Adrenal gland (tissue), 5 donors: ENCODE results near the gene STK17B.

Source experiments
- CTCF ChIP-seq, 6 experiments: fragments of 450-650 bp in 4 of 6; fragments of 200-600 bp in 2 of 6; sonication (generic) in 1 of 6; IDR thresholded peaks; 1 replicate in 5 of 6; 2 replicates in 1 of 6; pipeline versions ENCODE4 v1.5.1 to v1.8.0; 2016 to 2021; ENCODE audit warnings: antibody characterized with exemption in 6 of 6, mild to moderate bottlenecking in 2 of 6, moderate library complexity in 1 of 6
- POLR2A ChIP-seq, 2 donors: fragments of 450-650 bp; IDR thresholded peaks; one replicate each; pipeline ENCODE4 v1.6.1; 2017; ENCODE audit warnings: antibody characterized with exemption in 2 of 2, mild to moderate bottlenecking in 2 of 2, moderate library complexity in 1 of 2
- donor health status: DM: no; HTN: no; CAD: no.

- TF ChIP-seq CTCF (IDR thresholded peaks at IDR 0.05): no peak
- no peak for TF ChIP-seq POLR2A (IDR thresholded peaks at IDR 0.05)
These were observed 33.8 kb upstream of the STK17B start for GRCh38 chr2:196205011-196205766.
